Liver (tissue), 9 donors: ENCODE results near the gene RBMS3. TPM values are rescaled to one million over a fixed set of nuclear protein-coding genes. Genes with fewer than 3 reads are reported as not detected.

Source experiments
- DNase-seq: peaks from one replicate; pipeline ENCODE4 v3.0.0-alpha.2; 2017; ENCODE audit warnings: low spot score
- H3K27ac ChIP-seq, 2 donors: one replicate each; pipeline ENCODE4 v1.7.0; 2013; ENCODE audit warnings: inconsistent platforms in 2 of 2, low read length in 2 of 2, control low read depth in 1 of 2, low read depth in 1 of 2, mild to moderate bottlenecking in 1 of 2
- H3K27me3 ChIP-seq, 4 donors: one replicate each; pipeline versions ENCODE4 v1.6.1 to v1.7.0; 2013; ENCODE audit warnings: low read length in 3 of 4, inconsistent platforms in 1 of 4, mild to moderate bottlenecking in 1 of 4, moderate library complexity in 1 of 4; ENCODE audit not compliant: control insufficient read depth in 4 of 4, insufficient read depth in 4 of 4
- H3K36me3 ChIP-seq, 4 donors: one replicate each; pipeline versions ENCODE4 v1.6.1 to v1.7.0; 2013; ENCODE audit warnings: low read length in 3 of 4, mild to moderate bottlenecking in 3 of 4, low read depth in 1 of 4, moderate library complexity in 1 of 4; ENCODE audit not compliant: control insufficient read depth in 4 of 4, insufficient read depth in 3 of 4
- H3K4me1 ChIP-seq, 4 donors: one replicate each; pipeline versions ENCODE4 v1.6.1 to v1.7.0; 2013; ENCODE audit warnings: low read length in 3 of 4, mild to moderate bottlenecking in 3 of 4, moderate library complexity in 1 of 4; ENCODE audit not compliant: control insufficient read depth in 4 of 4, insufficient read depth in 4 of 4
- H3K4me3 ChIP-seq, 3 donors: one replicate each; pipeline versions ENCODE4 v1.6.1 to v1.7.0; 2013; ENCODE audit warnings: low read length in 3 of 3, control low read depth in 1 of 3, low read depth in 1 of 3, mild to moderate bottlenecking in 1 of 3
- H3K9ac ChIP-seq, 2 donors: one replicate each; pipeline ENCODE4 v1.7.0; 2013; ENCODE audit warnings: low read length in 2 of 2, mild to moderate bottlenecking in 2 of 2, moderate library complexity in 2 of 2, control low read depth in 1 of 2, low read depth in 1 of 2
- H3K9me3 ChIP-seq, 4 donors: one replicate each; pipeline versions ENCODE4 v1.6.1 to v1.7.0; 2013; ENCODE audit warnings: low read length in 3 of 4; ENCODE audit not compliant: control insufficient read depth in 4 of 4
- FOXA2 ChIP-seq: IDR thresholded peaks from 2 replicates; pipeline ENCODE4 v1.6.1; 2016; ENCODE audit warnings: antibody characterized with exemption
- GABPA ChIP-seq, 2 donors: IDR thresholded peaks in 1 of 2; conservative IDR thresholded peaks in 1 of 2; 2 replicates each; pipeline ENCODE4 v1.6.1; 2016; ENCODE audit warnings: antibody characterized with exemption in 2 of 2, mild to moderate bottlenecking in 1 of 2, moderate library complexity in 1 of 2
- JUND ChIP-seq, 2 donors: IDR thresholded peaks; 2 replicates each; pipeline ENCODE4 v1.6.1; 2016; ENCODE audit warnings: antibody characterized with exemption in 2 of 2
- NR2F2 ChIP-seq: IDR thresholded peaks from 2 replicates; pipeline ENCODE4 v1.6.1; 2016; ENCODE audit warnings: antibody characterized with exemption
- RAD21 ChIP-seq, 2 donors: IDR thresholded peaks; 2 replicates each; pipeline ENCODE4 v1.6.1; 2016; ENCODE audit warnings: antibody characterized with exemption in 2 of 2, mild to moderate bottlenecking in 2 of 2
- RXRA ChIP-seq, 2 donors: IDR thresholded peaks; 2 replicates each; pipeline ENCODE4 v1.6.1; 2017 to 2018; ENCODE audit warnings: antibody characterized with exemption in 2 of 2, mild to moderate bottlenecking in 1 of 2
- YY1 ChIP-seq: IDR thresholded peaks from 2 replicates; pipeline ENCODE4 v1.6.1; 2016; ENCODE audit warnings: antibody characterized with exemption, mild to moderate bottlenecking
- WGBS: extraction: QIAGEN DNeasy Blood & Tissue Kit; methylation state at CpG from one replicate; pipeline ENCODE4 v1.1.7; 2013; 5-methylcytosine and 5-hydroxymethylcytosine counted together
- polyA plus RNA-seq, 2 donors: library from polyadenylated mRNA; stranded (reverse) in 1 of 2; unstranded in 1 of 2; fragments of 200-250 nt in 1 of 2; fragments of >200 nt in 1 of 2; fragmentation: Nextera tagmentation in 1 of 2; extraction: Ambion mirVana in 1 of 2; gene quantifications; one replicate each; pipeline versions ENCODE4 v1.2.1 to v1.2.3, GENCODE V29; 2013 to 2015
- total RNA-seq, 2 donors: library from RNA; depleted of rRNA; stranded (reverse); fragments of >200 nt; gene quantifications; one replicate each; pipeline ENCODE4 v1.2.3, GENCODE V29; 2014
- TF ChIP-seq, protein P1 (sequence below): IDR thresholded peaks from 2 replicates; pipeline ENCODE4 v1.6.1; 2016; ENCODE audit warnings: antibody characterized with exemption
- TF ChIP-seq, protein P2 (sequence below): fragments of 150-350 bp; IDR thresholded peaks from 2 replicates; pipeline ENCODE4 v1.5.1; 2017; ENCODE audit warnings: improper control_type of control experiment, low read depth, low read length; ENCODE audit not compliant: missing input control
- TF ChIP-seq, protein P3 (sequence below): IDR thresholded peaks from 2 replicates; pipeline ENCODE4 v1.6.1; 2016; ENCODE audit warnings: antibody characterized with exemption
- TF ChIP-seq, protein P4 (sequence below): IDR thresholded peaks from 2 replicates; pipeline ENCODE4 v1.6.1; 2016; ENCODE audit warnings: antibody characterized with exemption
- donor health status: healthy.
- donor health status: healthy.
- donor health status: healthy.
- donor health status: healthy.
- donor health status: healthy.

The RBMS3 gene
- total and polyA plus RNA-seq, 4 donors = 1.2 to 14.9 (median 9.3) TPM

DNA sequence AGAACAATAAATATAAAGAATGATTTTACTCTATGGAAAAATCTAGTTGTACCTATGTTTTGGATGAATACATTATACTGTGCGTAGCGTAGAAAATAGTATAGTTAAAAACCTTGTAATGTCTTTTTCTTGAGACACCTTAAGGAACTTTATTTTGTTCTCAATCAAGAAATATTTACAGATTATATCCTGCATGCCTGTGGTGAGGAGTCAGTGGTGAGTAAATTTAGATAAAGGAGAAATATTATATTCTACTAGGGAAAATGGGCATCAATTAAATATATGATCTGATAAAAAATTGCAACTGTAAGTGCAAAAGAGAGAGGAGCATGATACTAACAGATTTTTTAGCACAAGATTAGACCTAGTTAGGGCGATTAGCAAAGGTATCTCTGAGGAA is 157.7 kb downstream of the RBMS3 start:
- 95% methylated on average over 3 of the region's 3 CpGs for WGBS
- no peaks in the 10 kb centered on the region for H3K36me3 ChIP-seq
- no peak overlapping the region for H3K4me3 ChIP-seq
- H3K27me3 ChIP-seq = peaks cover 0 to 6% (median 0%) of the 10 kb centered on the region in 4 donors
- no peak for TF ChIP-seq JUND (IDR thresholded peaks at IDR 0.05)
- no peaks in the 10 kb centered on the region for H3K9me3 ChIP-seq
- DNase-seq = no peak
- H3K27ac ChIP-seq = no peak overlapping the region
- peaks cover 0 to 3% (median 0%) of the 10 kb centered on the region in 4 donors for H3K4me1 ChIP-seq
- H3K9ac ChIP-seq = no peak overlapping the region

DNA sequence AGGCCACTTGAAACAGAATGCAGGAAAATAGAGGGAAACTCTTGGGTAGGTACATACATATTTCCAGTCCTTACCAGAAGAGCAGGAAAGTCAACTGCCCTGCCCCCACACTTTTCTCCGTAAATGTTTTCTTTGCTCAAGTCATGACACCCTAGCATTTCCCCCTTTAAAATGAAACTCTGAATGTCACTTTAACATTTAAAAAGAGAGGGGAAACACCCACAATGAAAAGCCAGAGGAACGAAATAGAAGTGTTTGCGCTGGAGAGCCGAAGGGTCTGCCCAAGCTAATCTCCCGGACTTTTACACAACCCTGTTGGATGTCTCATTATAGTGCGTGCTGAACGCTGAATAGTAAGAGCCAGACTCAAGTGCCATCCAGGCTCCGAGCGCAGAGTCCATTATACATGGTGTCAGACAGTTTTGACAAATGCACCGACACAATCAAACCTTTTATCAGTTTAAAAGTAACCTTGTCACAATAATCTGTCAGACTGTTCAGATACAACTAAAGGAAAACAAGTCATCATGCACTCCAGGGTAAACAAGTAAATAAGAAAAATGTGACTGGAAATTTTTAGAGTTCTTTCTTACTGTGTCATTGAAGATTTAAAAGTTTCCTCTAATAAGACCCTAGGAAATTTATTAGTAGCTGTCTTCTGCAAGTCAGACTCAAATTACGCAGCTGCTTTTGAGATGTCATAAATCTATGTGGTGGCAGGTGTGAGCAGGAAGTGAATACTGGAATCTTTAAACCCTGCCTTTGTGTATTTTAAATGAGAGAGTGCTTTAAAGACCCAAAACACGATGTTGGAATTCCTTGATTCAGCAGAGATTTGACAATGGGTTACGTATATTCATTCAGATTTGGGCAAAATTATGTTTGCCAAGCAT is 159.8 kb downstream of the RBMS3 start:
- Histone ChIP-seq H3K27ac (no peak overlapping the region), H3K9ac (no peak overlapping the region)
- 22% methylated on average over 13 of the region's 13 CpGs for WGBS

DNA sequence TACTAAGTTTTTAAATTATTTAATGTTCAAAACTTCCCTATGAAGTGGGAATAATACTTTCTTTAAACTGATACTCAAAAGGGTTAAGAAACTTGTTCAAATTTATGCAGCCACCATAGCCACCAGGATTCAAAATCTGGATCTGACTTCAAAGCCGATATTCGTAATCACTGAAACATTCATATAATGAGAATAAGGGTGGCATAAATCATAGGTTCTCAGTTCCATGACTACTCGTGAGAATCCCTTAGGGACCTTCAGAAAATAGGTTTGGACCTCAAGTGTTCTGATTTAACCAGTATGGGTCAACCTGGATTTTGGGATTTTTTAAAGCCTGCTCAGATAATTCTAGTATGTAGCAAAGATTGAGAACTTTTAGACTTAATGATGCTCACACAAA is 160.6 kb downstream of the RBMS3 start:
- H3K27ac ChIP-seq = no peak overlapping the region
- TF ChIP-seq, protein P1, sequence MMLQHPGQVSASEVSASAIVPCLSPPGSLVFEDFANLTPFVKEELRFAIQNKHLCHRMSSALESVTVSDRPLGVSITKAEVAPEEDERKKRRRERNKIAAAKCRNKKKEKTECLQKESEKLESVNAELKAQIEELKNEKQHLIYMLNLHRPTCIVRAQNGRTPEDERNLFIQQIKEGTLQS = no peak
- TF ChIP-seq JUND (IDR thresholded peaks at IDR 0.05) (no peak), FOXA2 (no peak), GABPA (IDR thresholded peaks at IDR 0.05 in 1 of 2, conservative IDR thresholded peaks at IDR 0.05 in 1 of 2) (no peak)
- TF ChIP-seq, protein P2, sequence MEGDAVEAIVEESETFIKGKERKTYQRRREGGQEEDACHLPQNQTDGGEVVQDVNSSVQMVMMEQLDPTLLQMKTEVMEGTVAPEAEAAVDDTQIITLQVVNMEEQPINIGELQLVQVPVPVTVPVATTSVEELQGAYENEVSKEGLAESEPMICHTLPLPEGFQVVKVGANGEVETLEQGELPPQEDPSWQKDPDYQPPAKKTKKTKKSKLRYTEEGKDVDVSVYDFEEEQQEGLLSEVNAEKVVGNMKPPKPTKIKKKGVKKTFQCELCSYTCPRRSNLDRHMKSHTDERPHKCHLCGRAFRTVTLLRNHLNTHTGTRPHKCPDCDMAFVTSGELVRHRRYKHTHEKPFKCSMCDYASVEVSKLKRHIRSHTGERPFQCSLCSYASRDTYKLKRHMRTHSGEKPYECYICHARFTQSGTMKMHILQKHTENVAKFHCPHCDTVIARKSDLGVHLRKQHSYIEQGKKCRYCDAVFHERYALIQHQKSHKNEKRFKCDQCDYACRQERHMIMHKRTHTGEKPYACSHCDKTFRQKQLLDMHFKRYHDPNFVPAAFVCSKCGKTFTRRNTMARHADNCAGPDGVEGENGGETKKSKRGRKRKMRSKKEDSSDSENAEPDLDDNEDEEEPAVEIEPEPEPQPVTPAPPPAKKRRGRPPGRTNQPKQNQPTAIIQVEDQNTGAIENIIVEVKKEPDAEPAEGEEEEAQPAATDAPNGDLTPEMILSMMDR = no peak
- 85% methylated on average over 3 of the region's 3 CpGs for WGBS
- no peaks in the 10 kb centered on the region for H3K36me3 ChIP-seq
- H3K27me3 ChIP-seq = peaks cover 0 to 6% (median 0%) of the 10 kb centered on the region in 4 donors
- H3K9ac ChIP-seq = no peak overlapping the region
- H3K4me1 ChIP-seq = peaks cover 0 to 3% (median 0%) of the 10 kb centered on the region in 4 donors
- DNase-seq = no peak
- H3K9me3 ChIP-seq = no peaks in the 10 kb centered on the region
- no peak overlapping the region for H3K4me3 ChIP-seq

More for the DNA sequence above, 159.8 kb downstream of the RBMS3 start:
- Histone ChIP-seq H3K9me3 (no peaks in the 10 kb centered on the region), H3K36me3 (no peaks in the 10 kb centered on the region), H3K4me1 (peaks cover 0 to 3% (median 0%) of the 10 kb centered on the region in 4 donors), H3K27me3 (peaks cover 0 to 6% (median 0%) of the 10 kb centered on the region in 4 donors), H3K4me3 (peak overlapping the region in 1 of 3 donors; percentile 12)
- TF ChIP-seq, protein P3, sequence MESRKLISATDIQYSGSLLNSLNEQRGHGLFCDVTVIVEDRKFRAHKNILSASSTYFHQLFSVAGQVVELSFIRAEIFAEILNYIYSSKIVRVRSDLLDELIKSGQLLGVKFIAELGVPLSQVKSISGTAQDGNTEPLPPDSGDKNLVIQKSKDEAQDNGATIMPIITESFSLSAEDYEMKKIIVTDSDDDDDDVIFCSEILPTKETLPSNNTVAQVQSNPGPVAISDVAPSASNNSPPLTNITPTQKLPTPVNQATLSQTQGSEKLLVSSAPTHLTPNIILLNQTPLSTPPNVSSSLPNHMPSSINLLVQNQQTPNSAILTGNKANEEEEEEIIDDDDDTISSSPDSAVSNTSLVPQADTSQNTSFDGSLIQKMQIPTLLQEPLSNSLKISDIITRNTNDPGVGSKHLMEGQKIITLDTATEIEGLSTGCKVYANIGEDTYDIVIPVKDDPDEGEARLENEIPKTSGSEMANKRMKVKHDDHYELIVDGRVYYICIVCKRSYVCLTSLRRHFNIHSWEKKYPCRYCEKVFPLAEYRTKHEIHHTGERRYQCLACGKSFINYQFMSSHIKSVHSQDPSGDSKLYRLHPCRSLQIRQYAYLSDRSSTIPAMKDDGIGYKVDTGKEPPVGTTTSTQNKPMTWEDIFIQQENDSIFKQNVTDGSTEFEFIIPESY = no peak
- no peak for TF ChIP-seq RAD21 (IDR thresholded peaks at IDR 0.05)
- no peak for TF ChIP-seq JUND (IDR thresholded peaks at IDR 0.05)
- TF ChIP-seq NR2F2 = no peak
- no peak for TF ChIP-seq FOXA2
- no peak for TF ChIP-seq RXRA (IDR thresholded peaks at IDR 0.05)
- TF ChIP-seq, protein P4, sequence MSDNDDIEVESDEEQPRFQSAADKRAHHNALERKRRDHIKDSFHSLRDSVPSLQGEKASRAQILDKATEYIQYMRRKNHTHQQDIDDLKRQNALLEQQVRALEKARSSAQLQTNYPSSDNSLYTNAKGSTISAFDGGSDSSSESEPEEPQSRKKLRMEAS = no peak
- TF ChIP-seq, protein P2 = no peak
- TF ChIP-seq, protein P1 = no peak
- TF ChIP-seq YY1 = no peak
- DNase-seq = no peak
